SK-N-SH (cell line): Measurements from ENCODE around the gene MGAT1. TPM values are rescaled to one million over a fixed set of nuclear protein-coding genes. Genes with fewer than 3 reads are reported as not detected.

Experiments used
- CTCF ChIA-PET: fragments of 300-600, 350-600 bp; formaldehyde crosslinking; extraction: SDS; loops from one replicate; lab custom pipeline; 2021; lab: Yijun Ruan, JAX
- POLR2A ChIA-PET: fragments of 350-600 bp; sonication (Branson Sonifier 250); formaldehyde crosslinking; extraction: SDS; loops from one replicate; lab custom pipeline; 2020; ENCODE audit warnings: antibody characterized with exemption, inconsistent platforms; lab: Yijun Ruan, JAX
- DNase-seq: peaks from one replicate; pipeline ENCODE4 v3.0.0; 2012
- H2AFZ ChIP-seq: fragments of 200-600 bp; sonication (generic); 2 replicates; pipeline ENCODE4 v1.8.1; 2016; ENCODE audit warnings: antibody characterized with exemption, mild to moderate bottlenecking, low read depth
- H3F3A ChIP-seq: fragments of 200-600 bp; sonication (generic); replicated peaks from 2 replicates; pipeline ENCODE3; 2016; ENCODE audit warnings: antibody characterized with exemption, mild to moderate bottlenecking; ENCODE audit not compliant: insufficient read depth
- H3K27ac ChIP-seq, 2 experiments: fragments of 200-500 bp in 1 of 2; fragments of 200-600 bp in 1 of 2; sonication (Bioruptor generic) in 1 of 2; sonication (generic), shearing (Covaris generic) in 1 of 2; 2 replicates each; pipeline versions ENCODE4 v1.5.1 to v1.6.1; 2014 to 2016; ENCODE audit warnings: low read depth in 2 of 2, inconsistent platforms in 1 of 2, low read length in 1 of 2, mild to moderate bottlenecking in 1 of 2, mixed read lengths in 1 of 2
- H3K27me3 ChIP-seq: fragments of 200-600 bp; sonication (generic), shearing (Covaris generic); 2 replicates; pipeline ENCODE4 v1.6.1; 2016; ENCODE audit warnings: mixed run types; ENCODE audit not compliant: insufficient read depth
- H3K36me3 ChIP-seq, 2 experiments: fragments of 200-500 bp in 1 of 2; fragments of 200-600 bp in 1 of 2; sonication (Bioruptor generic) in 1 of 2; sonication (generic) in 1 of 2; replicated peaks in 1 of 2; 2 replicates each; pipeline versions ENCODE3 to v1.5.1; 2014 to 2016; ENCODE audit warnings: low read length in 1 of 2, mild to moderate bottlenecking in 1 of 2; ENCODE audit not compliant: insufficient read depth in 2 of 2, control insufficient read depth in 1 of 2
- H3K4me1 ChIP-seq, 2 experiments: fragments of 200-500 bp in 1 of 2; fragments of 200-600 bp in 1 of 2; sonication (Bioruptor generic) in 1 of 2; sonication (generic), shearing (Covaris generic) in 1 of 2; 2 replicates each; pipeline versions ENCODE4 v1.5.1 to v1.6.1; 2014 to 2016; ENCODE audit warnings: low read depth in 1 of 2, low read length in 1 of 2, mixed run types in 1 of 2; ENCODE audit not compliant: insufficient read depth in 2 of 2, control insufficient read depth in 1 of 2
- H3K4me2 ChIP-seq: fragments of 200-600 bp; sonication (generic), shearing (Covaris generic); 2 replicates; pipeline ENCODE4 v1.6.1; 2017; ENCODE audit warnings: mixed run types
- H3K4me3 ChIP-seq, 2 experiments: fragments of 200-500 bp in 1 of 2; fragments of 200-600 bp in 1 of 2; sonication (Bioruptor generic) in 1 of 2; sonication (generic), shearing (Covaris generic) in 1 of 2; 2 replicates each; pipeline versions ENCODE4 v1.5.1 to v1.8.1; 2014 to 2016; ENCODE audit warnings: low read depth in 2 of 2, inconsistent platforms in 1 of 2, low read length in 1 of 2, mild to moderate bottlenecking in 1 of 2, mixed read lengths in 1 of 2, moderate library complexity in 1 of 2
- H3K79me2 ChIP-seq: fragments of 200-600 bp; sonication (generic); 2 replicates; pipeline ENCODE4 v1.8.1; 2017; ENCODE audit warnings: mild to moderate bottlenecking; ENCODE audit not compliant: insufficient read depth
- H3K9ac ChIP-seq: fragments of 200-600 bp; sonication (generic); 2 replicates; pipeline ENCODE4 v1.6.1; 2017; ENCODE audit warnings: mixed run types
- H3K9me2 ChIP-seq: fragments of 200-600 bp; sonication (generic); 2 replicates; pipeline ENCODE4 v1.6.1; 2017; ENCODE audit warnings: mixed run types
- H3K9me3 ChIP-seq: fragments of 200-600 bp; sonication (generic); 2 replicates; pipeline ENCODE4 v1.6.1; 2017; ENCODE audit warnings: mixed run types, mild to moderate bottlenecking, moderate library complexity
- H4K20me1 ChIP-seq: fragments of 200-600 bp; sonication (generic); 2 replicates; pipeline ENCODE4 v1.6.1; 2017; ENCODE audit warnings: mild to moderate bottlenecking, mixed run types; ENCODE audit not compliant: insufficient read depth
- GABPA ChIP-seq: IDR thresholded peaks from 2 replicates; pipeline ENCODE4 v1.4.0; 2012; ENCODE audit warnings: low read depth, mild to moderate bottlenecking
- MEF2A ChIP-seq: IDR thresholded peaks from 2 replicates; pipeline ENCODE4 v1.4.0; 2012; ENCODE audit warnings: low read depth, borderline replicate concordance
- NRF1 ChIP-seq: IDR thresholded peaks from 2 replicates; pipeline ENCODE4 v1.6.1; 2012; ENCODE audit warnings: low read depth, mild to moderate bottlenecking, low read length
- RXRA ChIP-seq: IDR thresholded peaks from 2 replicates; pipeline ENCODE4 v1.4.0; 2012; ENCODE audit warnings: low read depth, mild to moderate bottlenecking, borderline replicate concordance
- TAF1 ChIP-seq: IDR thresholded peaks from 2 replicates; pipeline ENCODE4 v1.6.1; 2012; ENCODE audit warnings: low read depth, mild to moderate bottlenecking, low read length, moderate library complexity, borderline replicate concordance
- TEAD4 ChIP-seq: IDR thresholded peaks from 2 replicates; pipeline ENCODE4 v1.4.0; 2012; ENCODE audit warnings: mild to moderate bottlenecking, borderline replicate concordance; ENCODE audit not compliant: insufficient read depth
- WGBS: methylation state at CpG from one replicate; pipeline ENCODE4 v1.1.6; 2017; ENCODE audit warnings: low lambda C conversion rate; 5-methylcytosine and 5-hydroxymethylcytosine counted together
- polyA plus RNA-seq, 3 experiments: library from polyadenylated mRNA; depleted of rRNA; stranded (reverse); fragments of >200 nt; gene quantifications; 2 replicates each; pipeline ENCODE4 v1.2.3, GENCODE V29; 2012
- TF ChIP-seq, protein P1 (sequence below): IDR thresholded peaks from 2 replicates; pipeline ENCODE4 v1.6.1; 2012; ENCODE audit warnings: mild to moderate bottlenecking, low read depth, low read length, moderate library complexity
- TF ChIP-seq, protein P2 (sequence below): fragments of 200-600 bp; sonication (generic); IDR thresholded peaks from 2 replicates; pipeline ENCODE4 v1.6.1; 2017; ENCODE audit warnings: antibody characterized with exemption, mild to moderate bottlenecking, moderate library complexity

Gene MGAT1
- polyA plus RNA-seq, 1 of the 3 experiments (the other 2 are of a cell fraction) = 47.3 TPM

DNA sequence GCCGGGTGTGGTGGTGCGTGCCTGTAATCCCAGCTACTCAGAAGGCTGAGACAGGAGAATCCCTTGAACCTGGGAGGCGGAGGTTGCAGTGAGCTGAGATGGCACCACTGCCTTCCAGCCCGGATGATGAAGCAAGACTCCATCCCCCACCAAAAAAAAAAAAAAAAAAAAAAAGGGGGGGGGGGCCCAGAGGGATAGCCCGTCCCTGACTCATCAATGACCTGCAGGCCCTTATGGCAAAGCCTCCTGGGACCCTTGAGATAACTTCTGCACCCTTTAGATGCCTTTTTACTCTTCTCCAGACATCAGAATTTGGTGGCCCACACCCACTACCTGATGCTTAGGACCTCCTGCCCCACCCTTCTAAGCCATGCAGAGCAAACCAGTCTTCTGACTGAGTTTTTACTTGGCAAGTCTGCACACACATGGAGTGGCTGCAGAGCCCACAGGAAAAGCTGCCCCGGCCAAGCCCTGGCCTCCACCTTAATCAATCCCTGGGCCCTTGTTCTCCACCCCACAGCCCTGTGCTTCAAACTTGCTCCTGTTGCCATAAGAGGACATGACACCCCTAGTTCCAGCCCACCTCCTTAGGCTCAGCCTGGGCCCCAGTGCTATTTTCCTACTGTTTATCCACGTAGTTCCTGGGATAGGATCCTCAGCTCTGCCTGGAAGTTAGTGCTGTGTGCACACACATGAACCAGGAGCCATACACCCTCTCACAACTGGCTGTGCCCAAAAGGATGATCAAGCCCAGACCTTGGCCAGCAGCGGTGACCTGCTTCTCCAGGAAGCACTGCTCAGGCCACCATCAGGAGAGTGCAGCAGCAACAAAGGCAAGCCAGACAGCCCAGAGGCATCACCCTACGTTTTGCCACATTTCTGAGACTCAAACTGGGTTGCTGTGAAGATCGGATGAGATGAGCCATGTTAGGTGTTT lies 5.1 kb downstream of the MGAT1 start:
- Histone ChIP-seq H3K79me2 (peaks cover 100% of the 10 kb centered on the region), H2AFZ (no peak overlapping the region), H3K9ac (no peak overlapping the region), H3K27ac (no peak overlapping the region), H3K4me3 (no peak overlapping the region), H3K4me1 (peaks cover 19 to 27% of the 10 kb centered on the region in 2 experiments; a peak in 3 of 4 replicates), H3K4me2 (no peak overlapping the region), H3K27me3 (no peaks in the 10 kb centered on the region), H4K20me1 (peaks cover 92% of the 10 kb centered on the region), H3K36me3 (peaks cover 19 to 28% of the 10 kb centered on the region in 2 experiments)
- CTCF ChIA-PET = interaction anchor here (0.6 to 0.9 kb wide), 3 partner anchors 13 to 403 kb away, joined by 3 read pairs; no protein-coding TSS in a partner anchor
- 83% methylated on average over 9 of the region's 10 CpGs for WGBS
- no peak for DNase-seq
- TF ChIP-seq GABPA (no peak), TAF1 (no peak), MEF2A (no peak), TEAD4 (no peak), NRF1 (no peak), RXRA (no peak)
- TF ChIP-seq, protein P1, sequence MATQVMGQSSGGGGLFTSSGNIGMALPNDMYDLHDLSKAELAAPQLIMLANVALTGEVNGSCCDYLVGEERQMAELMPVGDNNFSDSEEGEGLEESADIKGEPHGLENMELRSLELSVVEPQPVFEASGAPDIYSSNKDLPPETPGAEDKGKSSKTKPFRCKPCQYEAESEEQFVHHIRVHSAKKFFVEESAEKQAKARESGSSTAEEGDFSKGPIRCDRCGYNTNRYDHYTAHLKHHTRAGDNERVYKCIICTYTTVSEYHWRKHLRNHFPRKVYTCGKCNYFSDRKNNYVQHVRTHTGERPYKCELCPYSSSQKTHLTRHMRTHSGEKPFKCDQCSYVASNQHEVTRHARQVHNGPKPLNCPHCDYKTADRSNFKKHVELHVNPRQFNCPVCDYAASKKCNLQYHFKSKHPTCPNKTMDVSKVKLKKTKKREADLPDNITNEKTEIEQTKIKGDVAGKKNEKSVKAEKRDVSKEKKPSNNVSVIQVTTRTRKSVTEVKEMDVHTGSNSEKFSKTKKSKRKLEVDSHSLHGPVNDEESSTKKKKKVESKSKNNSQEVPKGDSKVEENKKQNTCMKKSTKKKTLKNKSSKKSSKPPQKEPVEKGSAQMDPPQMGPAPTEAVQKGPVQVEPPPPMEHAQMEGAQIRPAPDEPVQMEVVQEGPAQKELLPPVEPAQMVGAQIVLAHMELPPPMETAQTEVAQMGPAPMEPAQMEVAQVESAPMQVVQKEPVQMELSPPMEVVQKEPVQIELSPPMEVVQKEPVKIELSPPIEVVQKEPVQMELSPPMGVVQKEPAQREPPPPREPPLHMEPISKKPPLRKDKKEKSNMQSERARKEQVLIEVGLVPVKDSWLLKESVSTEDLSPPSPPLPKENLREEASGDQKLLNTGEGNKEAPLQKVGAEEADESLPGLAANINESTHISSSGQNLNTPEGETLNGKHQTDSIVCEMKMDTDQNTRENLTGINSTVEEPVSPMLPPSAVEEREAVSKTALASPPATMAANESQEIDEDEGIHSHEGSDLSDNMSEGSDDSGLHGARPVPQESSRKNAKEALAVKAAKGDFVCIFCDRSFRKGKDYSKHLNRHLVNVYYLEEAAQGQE = no peak
- TF ChIP-seq, protein P2, sequence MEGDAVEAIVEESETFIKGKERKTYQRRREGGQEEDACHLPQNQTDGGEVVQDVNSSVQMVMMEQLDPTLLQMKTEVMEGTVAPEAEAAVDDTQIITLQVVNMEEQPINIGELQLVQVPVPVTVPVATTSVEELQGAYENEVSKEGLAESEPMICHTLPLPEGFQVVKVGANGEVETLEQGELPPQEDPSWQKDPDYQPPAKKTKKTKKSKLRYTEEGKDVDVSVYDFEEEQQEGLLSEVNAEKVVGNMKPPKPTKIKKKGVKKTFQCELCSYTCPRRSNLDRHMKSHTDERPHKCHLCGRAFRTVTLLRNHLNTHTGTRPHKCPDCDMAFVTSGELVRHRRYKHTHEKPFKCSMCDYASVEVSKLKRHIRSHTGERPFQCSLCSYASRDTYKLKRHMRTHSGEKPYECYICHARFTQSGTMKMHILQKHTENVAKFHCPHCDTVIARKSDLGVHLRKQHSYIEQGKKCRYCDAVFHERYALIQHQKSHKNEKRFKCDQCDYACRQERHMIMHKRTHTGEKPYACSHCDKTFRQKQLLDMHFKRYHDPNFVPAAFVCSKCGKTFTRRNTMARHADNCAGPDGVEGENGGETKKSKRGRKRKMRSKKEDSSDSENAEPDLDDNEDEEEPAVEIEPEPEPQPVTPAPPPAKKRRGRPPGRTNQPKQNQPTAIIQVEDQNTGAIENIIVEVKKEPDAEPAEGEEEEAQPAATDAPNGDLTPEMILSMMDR = no peak
- TF ChIP-seq, all 33 proteins: peak for 0
- POLR2A ChIA-PET = no interaction called here
- no peaks in the 10 kb centered on the region for H3K9me3 ChIP-seq
- no peaks in the 10 kb centered on the region for H3F3A ChIP-seq
- H3K9me2 ChIP-seq = no peaks in the 10 kb centered on the region

DNA sequence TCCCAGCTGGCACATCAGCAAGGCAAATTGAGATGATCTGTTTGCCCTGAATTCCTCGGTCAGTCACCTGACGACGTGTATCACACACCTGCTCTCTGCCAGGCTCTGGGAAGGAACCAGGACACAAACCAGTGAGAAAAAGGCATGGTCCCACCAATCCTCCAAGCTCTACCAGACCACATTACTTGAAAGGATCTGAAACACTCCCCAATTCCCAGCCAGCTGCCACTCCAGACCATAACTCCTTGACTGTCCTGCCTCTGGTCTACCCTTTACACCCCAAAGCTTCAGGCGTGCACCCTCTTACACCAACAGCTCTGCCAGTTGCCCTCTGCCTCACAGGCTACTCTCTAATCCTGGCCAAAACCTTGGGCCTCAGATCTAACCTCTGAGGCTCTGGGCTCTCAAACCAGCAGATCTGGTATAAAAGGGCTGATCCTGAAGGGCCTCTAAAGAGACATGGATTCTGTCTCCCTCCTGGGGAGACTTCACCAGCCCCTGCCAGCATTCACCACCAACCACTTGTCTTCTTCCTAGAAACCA lies 6.8 kb downstream of the MGAT1 start:
- Histone ChIP-seq H3K9me2 (no peaks in the 10 kb centered on the region), H3K79me2 (peaks cover 97% of the 10 kb centered on the region), H3F3A (no peaks in the 10 kb centered on the region), H3K27ac (no peak overlapping the region), H3K9ac (no peak overlapping the region), H3K4me2 (no peak overlapping the region), H3K27me3 (no peaks in the 10 kb centered on the region), H3K36me3 (peaks cover 13 to 38% of the 10 kb centered on the region in 2 experiments), H3K4me1 (peaks cover 11 to 21% of the 10 kb centered on the region in 2 experiments; a peak in 2 of 4 replicates), H4K20me1 (peaks cover 91% of the 10 kb centered on the region), H2AFZ (no peak overlapping the region), H3K4me3 (no peak overlapping the region), H3K9me3 (no peaks in the 10 kb centered on the region)
- ChIA-PET POLR2A (no interaction called here), CTCF (interaction anchor here (2.4 kb wide), 1 partner anchor 11 kb away, joined by 13 read pairs; no protein-coding TSS in a partner anchor)
- TF ChIP-seq MEF2A = no peak
- WGBS = 100% methylated on average over 4 of the region's 4 CpGs
- DNase-seq = no peak
